Progenitor cell of endocrine pancreas (in vitro differentiated cells): Measurements from ENCODE around the gene ATXN7. TPM values are rescaled to one million over a fixed set of nuclear protein-coding genes. Genes with fewer than 3 reads are reported as not detected.

ENCODE experiments used
- DNase-seq: peaks from one replicate; pipeline ENCODE4 v3.0.0; 2021; ENCODE audit warnings: low spot score; ENCODE audit not compliant: unreplicated experiment
- H3K27ac Mint-ChIP-seq: 2 replicates; pipeline ENCODE4 v1.8.0; 2021; ENCODE audit warnings: mild to moderate bottlenecking, moderate library complexity, mixed read lengths
- H3K27me3 Mint-ChIP-seq: 2 replicates; pipeline ENCODE4 v1.8.0; 2021; ENCODE audit warnings: mixed read lengths
- H3K36me3 Mint-ChIP-seq: 2 replicates; pipeline ENCODE4 v1.8.0; 2022; ENCODE audit warnings: mixed read lengths; ENCODE audit not compliant: insufficient read depth
- H3K4me1 Mint-ChIP-seq: 2 replicates; pipeline ENCODE4 v1.8.0; 2021; ENCODE audit warnings: low read depth, mixed read lengths
- H3K4me3 Mint-ChIP-seq: 2 replicates; pipeline ENCODE4 v1.8.0; 2021; ENCODE audit warnings: low read depth, mild to moderate bottlenecking, moderate library complexity, mixed read lengths
- H3K9me3 Mint-ChIP-seq: 2 replicates; pipeline ENCODE4 v1.8.0; 2021; ENCODE audit warnings: low read depth, mixed read lengths
- CTCF ChIP-seq: fragments of 200-600 bp; sonication (generic); IDR thresholded peaks from one replicate; pipeline ENCODE4 v1.5.0; 2021; ENCODE audit warnings: antibody characterized with exemption, mild to moderate bottlenecking; ENCODE audit not compliant: unreplicated experiment
- total RNA-seq: library from RNA; stranded (reverse); gene quantifications from 2 replicates; pipeline ENCODE4 v1.2.1, GENCODE V29; 2021

ATXN7 gene
- total RNA-seq, 1 donor from 2014 or later: 36.7 TPM

- TF ChIP-seq CTCF: no peak
- peaks cover 8% of the 10 kb centered on the region for H3K27me3 Mint-ChIP-seq
- peaks cover 6% of the 10 kb centered on the region for H3K36me3 Mint-ChIP-seq
- H3K4me1 Mint-ChIP-seq: peaks cover 22% of the 10 kb centered on the region
- H3K4me3 Mint-ChIP-seq: no peak overlapping the region
- H3K27ac Mint-ChIP-seq: no peak overlapping the region
- DNase-seq: no peak
- H3K9me3 Mint-ChIP-seq: no peaks in the 10 kb centered on the region
These were observed 162.7 kb downstream of the ATXN7 start for GRCh38 chr3:64026346-64026745.

GRCh38 chr3:64027658-64028057, 164.0 kb downstream of the ATXN7 start:
- no peak for TF ChIP-seq CTCF
- Mint-ChIP-seq H3K4me1 (peaks cover 14% of the 10 kb centered on the region), H3K36me3 (no peaks in the 10 kb centered on the region), H3K27ac (no peak overlapping the region), H3K9me3 (no peaks in the 10 kb centered on the region), H3K27me3 (peaks cover 8% of the 10 kb centered on the region), H3K4me3 (no peak overlapping the region)
- DNase-seq: no peak

GRCh38 chr3:64028754-64029153, 165.1 kb downstream of the ATXN7 start:
- peaks cover 8% of the 10 kb centered on the region for H3K27me3 Mint-ChIP-seq
- DNase-seq: no peak
- no peaks in the 10 kb centered on the region for H3K9me3 Mint-ChIP-seq
- no peak overlapping the region for H3K4me3 Mint-ChIP-seq
- no peak for TF ChIP-seq CTCF
- H3K27ac Mint-ChIP-seq: no peak overlapping the region
- H3K4me1 Mint-ChIP-seq: peaks cover 10% of the 10 kb centered on the region
- H3K36me3 Mint-ChIP-seq: no peaks in the 10 kb centered on the region

GRCh38 chr3:64029287-64029686, 165.6 kb downstream of the ATXN7 start:
- Mint-ChIP-seq H3K36me3 (no peaks in the 10 kb centered on the region), H3K27ac (no peak overlapping the region), H3K4me3 (no peak overlapping the region), H3K4me1 (peaks cover 10% of the 10 kb centered on the region), H3K9me3 (peaks cover 3% of the 10 kb centered on the region), H3K27me3 (peaks cover 8% of the 10 kb centered on the region)
- no peak for DNase-seq
- no peak for TF ChIP-seq CTCF

- Mint-ChIP-seq H3K9me3 (peaks cover 14% of the 10 kb centered on the region), H3K27me3 (peaks cover 8% of the 10 kb centered on the region), H3K4me1 (peaks cover 10% of the 10 kb centered on the region), H3K36me3 (no peaks in the 10 kb centered on the region), H3K27ac (peak overlapping the region; percentile 85), H3K4me3 (peak overlapping the region; percentile 43)
- TF ChIP-seq CTCF: peak; percentile 94
- DNase-seq: peak; percentile 62
These were observed 167.1 kb downstream of the ATXN7 start for GRCh38 chr3:64030741-64031140.
